Retinal pigment epithelial cell (primary cell): ENCODE measurements around the gene ZNF273.

Experiments used
- DNase-seq: peaks from one replicate; pipeline ENCODE4 v3.0.0-alpha.2; 2010; ENCODE audit warnings: low read depth
- H3K4me3 ChIP-seq: 2 replicates; pipeline ENCODE4 v1.5.1; 2011; ENCODE audit warnings: mild to moderate bottlenecking, low read length, control low read depth, moderate library complexity
- CTCF ChIP-seq: conservative IDR thresholded peaks from 2 replicates; pipeline ENCODE4 v1.5.1; 2011; ENCODE audit warnings: low read depth, low read length, control low read depth, inconsistent platforms

Gene ZNF273

DNA sequence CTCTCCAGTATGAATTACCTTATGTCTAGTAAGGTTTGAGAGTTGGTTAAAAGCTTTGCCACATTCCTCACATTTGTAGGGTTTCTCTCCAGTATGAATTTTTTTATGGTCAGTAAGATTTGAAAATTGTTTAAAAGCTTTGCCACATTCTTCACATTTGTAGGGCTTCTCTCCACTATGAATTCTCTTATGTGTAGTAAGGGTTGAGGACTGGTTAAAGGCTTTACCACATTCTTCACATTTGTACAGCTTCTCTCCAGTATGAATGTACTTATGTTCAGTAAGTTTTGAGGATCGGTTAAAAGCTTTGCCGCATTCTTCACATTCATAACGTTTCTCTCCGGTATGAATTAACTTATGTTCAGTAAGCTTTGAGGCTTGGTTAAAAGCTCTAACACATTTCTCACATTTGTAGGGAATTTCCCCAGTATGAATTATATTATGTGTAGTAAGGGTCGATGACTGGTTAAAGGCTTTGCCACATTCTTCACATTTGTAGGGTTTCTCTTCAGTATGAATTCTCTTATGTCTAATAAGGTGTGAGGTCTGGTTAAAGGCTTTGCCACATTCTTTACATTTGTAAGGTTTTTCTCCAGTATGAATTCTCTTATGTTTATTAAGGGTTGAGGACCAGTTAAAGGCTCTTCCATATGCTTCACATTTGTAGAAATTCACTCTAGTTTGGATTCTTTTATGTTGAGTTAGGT lies 75.6 kb downstream of the ZNF273 start:
- no peak for TF ChIP-seq CTCF
- DNase-seq: no peak
- no peak overlapping the region for H3K4me3 ChIP-seq
